Ovary (tissue), 3 donors: Measurements from ENCODE around the gene PLEKHH2.

Source experiments
- CTCF ChIP-seq, 3 donors: fragments of 450-650 bp in 2 of 3; fragments of 200-600 bp in 1 of 3; IDR thresholded peaks; one replicate each; pipeline versions ENCODE4 v1.5.1 to v1.8.0; 2016 to 2022; ENCODE audit warnings: antibody characterized with exemption in 3 of 3, mild to moderate bottlenecking in 1 of 3
- EP300 ChIP-seq: sonication (generic); formaldehyde crosslinking; IDR thresholded peaks from one replicate; pipeline ENCODE4 v1.6.1; 2017; ENCODE audit warnings: antibody characterized with exemption
- donor health status: DM: no; HTN: no; CAD: no.

- no peak for TF ChIP-seq CTCF (IDR thresholded peaks at IDR 0.05)
- TF ChIP-seq EP300 = no peak
Observed at GRCh38 chr2:43648994-43649701, 12.1 kb downstream of the PLEKHH2 start.
